KG1 (cell line): Measurements from ENCODE around the gene C19orf38.
"Not testable (repeated sequence)": the region's sequence is repeated elsewhere in the genome, so short reads cannot be mapped to it uniquely, and the experiment has no call there.

Experiments
- DNase-seq: peaks from one replicate; lab custom pipeline; 2025; lab: John Stamatoyannopoulos, UW

C19orf38 gene

DNA sequence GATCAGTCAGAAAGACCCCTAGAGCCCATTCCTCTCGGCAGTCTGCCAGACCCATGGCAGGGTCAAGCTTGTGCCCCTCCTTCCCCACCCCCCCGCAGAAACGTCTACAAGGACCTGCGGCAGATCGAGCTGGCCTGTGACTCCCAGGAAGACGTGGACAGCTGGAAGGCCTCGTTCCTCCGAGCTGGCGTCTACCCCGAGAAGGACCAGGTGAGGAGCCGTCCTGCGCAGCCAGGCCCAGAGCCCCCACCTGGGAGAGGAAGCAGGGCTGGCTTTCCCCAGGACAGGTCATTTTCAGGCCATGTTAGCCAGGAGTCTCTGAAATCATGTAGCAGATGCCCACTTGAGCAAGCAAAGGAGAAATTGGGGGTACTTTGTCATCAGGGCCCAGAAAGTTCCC, 24.5 kb upstream of the C19orf38 start:
- no peak for DNase-seq

DNA sequence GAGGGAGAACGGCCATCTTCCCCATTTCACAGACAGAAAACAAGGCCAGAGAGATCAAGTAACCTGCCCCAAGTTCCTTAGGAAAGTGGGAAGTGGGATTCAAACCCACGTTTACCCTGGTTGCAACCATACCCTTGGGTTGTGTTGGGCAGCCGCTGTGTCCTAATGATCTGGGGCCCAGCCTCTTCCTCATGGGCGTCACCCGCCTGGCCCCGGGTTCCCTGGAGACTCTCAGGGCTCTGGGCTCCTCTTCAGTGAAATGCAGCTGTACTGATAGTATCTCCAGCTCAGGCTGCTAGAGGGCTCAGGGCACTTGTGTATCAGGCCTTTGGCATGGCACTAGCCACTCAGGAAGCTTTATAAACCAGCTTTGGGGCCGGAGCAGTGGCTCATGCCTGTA, 22.0 kb upstream of the C19orf38 start:
- no peak for DNase-seq

- DNase-seq: no peak
Measured at GRCh38 chr19:10826846-10827245, 21.4 kb upstream of the C19orf38 start.

- no peak for DNase-seq
Measured at GRCh38 chr19:10828981-10829821, 19.0 kb upstream of the C19orf38 start.

- DNase-seq: no peak
Measured at GRCh38 chr19:10829967-10830366, 18.2 kb upstream of the C19orf38 start.

GRCh38 chr19:10830370-10830769, 17.8 kb upstream of the C19orf38 start:
- DNase-seq: no peak

DNA sequence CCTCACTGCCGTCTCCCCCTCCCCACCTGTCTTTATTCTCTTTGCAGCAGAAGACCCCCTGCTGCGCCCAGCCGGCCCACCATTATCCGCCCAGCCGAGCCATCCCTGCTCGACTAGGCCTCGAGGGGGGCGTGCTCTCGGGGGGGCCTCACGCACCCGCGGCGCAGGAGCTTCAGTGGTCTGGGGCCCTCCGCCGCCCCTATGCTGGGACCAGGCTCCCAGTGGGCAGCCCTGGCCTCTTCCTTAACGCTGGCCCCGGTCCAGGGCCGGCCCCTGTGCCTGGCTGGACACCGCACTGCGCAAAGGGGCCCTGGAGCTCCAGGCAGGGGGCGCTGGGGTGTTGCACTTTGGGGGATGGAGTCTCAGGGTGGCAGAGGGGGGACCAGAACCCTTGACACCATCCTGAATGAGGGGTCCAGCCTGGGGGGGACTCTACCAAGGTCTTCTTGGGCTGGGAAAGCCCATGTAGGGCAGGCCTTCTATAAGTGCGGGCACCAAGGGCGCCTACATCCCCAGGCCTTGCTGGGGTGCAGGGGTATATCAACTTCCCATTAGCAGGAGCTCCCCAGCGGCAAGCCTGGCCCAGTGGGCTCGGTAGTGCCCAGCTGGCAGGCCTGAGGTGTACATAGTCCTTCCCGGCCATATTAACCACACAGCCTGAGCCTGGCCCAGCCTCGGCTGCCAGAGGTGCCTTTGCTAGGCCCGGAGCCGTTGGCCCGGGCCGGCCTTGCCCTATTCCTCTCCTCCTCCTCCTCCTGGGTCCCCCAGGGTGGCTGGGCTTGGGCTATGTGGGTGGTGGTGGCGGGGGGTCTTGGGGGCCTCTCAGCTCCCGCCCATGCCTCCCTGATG, 17.1 kb upstream of the C19orf38 start:
- DNase-seq: no peak

DNA sequence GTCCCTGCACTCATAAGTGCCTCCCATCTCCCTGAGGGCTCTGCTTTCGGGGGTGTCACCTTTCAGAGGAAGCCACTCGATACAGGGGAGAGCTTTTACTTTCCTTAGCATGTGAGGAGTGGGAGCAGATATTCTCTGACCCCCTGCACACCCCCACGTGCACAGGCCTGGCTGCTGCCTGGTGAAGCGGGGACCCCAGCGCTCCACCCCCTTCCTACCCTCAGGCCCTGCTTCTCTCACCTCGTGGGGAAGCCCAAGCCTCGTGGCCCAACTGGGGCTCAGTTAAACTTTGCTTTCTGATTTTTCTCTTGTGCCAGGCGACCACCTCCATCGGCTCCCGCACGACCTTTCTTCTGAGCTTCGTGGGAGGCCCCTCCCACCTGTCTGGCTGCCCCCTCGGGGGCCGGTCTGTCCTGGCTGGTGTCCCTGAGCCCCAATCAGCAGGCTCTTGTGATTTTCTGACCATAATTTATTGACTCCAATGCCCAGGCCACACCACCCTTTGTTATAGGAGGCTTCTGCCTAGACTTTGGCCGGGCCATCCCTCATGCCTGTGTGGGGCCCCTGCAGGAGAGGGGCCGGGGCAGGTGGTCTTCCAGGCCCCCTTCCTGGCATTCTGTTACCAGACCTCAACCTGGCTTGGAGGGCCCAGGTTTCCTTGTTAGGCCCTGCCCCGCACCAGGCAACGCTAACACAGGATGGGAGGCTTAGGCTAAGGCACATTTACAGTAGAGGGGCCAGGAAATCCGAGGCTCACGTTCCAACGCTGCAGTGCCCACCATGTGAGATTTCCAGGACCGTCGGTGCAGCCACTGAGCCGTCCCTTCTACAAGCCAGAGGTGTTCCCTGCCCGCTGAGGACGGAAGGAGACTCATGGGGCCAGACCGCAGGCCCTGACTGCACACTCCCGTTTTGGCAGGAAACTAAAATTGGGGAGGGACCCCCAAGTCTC, 16.0 kb upstream of the C19orf38 start:
- no peak for DNase-seq

DNA sequence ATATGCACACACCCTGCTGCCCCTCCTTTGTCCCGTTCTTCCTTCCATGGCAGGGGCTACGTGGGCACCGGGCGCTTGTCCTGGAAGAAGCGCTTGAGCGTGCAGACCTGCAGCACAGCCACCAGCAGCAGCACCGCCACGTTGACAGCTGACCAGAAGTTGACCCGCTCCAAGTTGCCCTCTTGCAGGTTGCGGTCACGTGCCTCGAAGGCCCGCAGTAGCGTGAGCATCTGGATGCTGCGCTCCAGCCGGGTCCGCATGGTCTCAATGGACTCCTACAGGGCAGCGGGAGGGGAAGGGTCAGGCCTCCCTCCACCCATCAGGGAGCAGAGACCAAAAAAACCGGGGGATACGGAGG, 15.3 kb upstream of the C19orf38 start:
- no peak for DNase-seq

DNA sequence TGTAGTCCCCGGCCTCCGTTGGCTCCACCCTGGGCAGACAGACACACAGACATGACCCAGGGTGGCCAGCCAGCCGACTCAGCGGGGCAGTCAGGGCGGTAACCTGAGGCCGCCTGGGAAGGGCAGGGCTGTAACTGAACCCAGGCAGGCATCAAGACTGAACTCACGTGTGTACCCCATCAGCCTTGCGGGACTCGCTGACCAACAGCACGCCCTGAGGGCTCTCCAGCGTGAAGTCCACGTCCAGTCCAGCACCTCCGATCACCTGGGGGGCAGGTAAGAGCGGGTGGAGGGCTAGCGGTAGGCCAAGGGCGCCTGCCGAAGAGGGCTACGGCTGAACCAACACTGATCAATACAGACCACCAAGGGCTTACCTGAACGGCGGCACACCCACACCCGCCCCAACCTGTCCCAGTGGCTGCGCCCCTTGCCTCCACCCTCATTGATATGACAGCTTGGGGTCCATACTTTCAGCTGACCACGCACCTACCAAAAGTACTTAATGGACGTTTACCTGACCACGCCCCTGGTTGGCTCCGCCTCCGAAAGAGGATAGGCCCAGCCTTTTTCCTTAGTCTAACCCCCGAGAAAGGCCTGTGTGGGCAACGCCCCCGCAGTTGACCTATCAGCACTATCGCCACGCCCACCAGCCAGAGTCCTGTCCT, 13.0 kb upstream of the C19orf38 start:
- no peak for DNase-seq

- DNase-seq: peak; percentile 96
Measured at GRCh38 chr19:10835754-10836478, 12.3 kb upstream of the C19orf38 start, which contains the start of gene TMED1. TSS of gene TMED1 (minus strand) at chr19:10836212. CDS start at chr19:10836191, 21 bp downstream.

DNA sequence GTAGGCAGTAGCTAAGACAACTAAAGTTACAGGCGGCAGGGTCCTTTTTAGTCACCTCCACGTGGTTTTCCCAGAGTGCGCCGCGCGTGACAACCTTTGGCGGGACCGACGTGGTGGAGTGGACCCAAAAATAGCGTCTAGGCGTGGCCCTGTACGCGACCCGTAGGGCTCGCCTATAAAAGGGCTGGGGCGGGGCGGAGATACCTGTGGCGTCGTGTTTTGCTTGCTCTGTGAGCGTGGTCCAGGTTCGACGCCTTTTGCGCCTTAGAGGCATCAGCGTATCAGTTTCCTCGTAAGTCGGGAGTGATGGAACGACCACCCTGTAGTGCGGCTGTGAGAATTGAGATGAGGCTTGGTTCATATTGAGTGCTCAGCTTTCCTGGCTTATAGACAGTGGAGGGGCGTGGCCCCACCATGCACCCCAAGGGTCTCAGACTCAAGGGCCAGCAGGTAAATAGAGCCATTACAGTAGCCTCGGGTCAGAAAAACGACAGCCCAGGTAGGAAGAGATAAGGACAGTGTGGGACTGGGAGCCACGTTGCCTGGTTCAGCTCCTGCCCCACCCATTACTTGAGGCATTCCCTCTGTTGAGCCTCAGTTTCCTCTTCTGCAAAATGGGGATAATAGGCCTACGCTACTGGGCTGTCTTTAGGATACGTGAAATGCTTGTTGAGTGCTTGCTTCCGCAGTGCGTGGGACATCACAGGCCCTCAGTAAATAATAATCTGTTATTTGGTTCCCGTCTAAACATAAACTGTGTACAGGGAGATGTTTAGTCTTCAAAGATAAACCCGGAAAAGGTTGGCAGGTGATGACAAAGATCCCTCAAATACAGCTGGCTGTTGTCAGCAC, 11.5 kb upstream of the C19orf38 start:
- DNase-seq: no peak

GRCh38 chr19:10837649-10838048, 10.6 kb upstream of the C19orf38 start:
- DNase-seq: not testable (repeated sequence)

DNA sequence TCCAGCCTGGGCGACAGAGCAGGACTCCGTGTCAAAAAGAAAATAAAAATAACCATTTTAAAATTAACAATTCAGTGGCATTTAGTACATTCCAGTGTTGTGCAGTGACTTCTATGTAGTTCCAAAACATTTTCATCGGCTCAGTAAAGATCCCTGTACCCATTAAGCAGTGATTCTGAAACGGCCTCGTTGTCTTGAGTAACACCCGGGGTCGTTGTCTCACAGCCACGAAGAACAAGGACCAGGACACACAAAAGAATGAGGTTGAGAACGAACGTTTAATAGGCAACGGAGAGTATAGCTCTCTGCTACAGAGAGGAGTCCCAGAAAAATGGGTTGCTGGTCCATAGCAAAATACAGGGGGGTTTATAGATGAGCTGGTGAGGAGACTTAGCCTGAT, 9.8 kb upstream of the C19orf38 start:
- no peak for DNase-seq

GRCh38 chr19:10839114-10840050, 8.8 kb upstream of the C19orf38 start:
- DNase-seq: no peak

GRCh38 chr19:10842788-10843187, 5.4 kb upstream of the C19orf38 start:
- no peak for DNase-seq

GRCh38 chr19:10846500-10847202, 1.6 kb upstream of the C19orf38 start:
- no peak for DNase-seq

DNA sequence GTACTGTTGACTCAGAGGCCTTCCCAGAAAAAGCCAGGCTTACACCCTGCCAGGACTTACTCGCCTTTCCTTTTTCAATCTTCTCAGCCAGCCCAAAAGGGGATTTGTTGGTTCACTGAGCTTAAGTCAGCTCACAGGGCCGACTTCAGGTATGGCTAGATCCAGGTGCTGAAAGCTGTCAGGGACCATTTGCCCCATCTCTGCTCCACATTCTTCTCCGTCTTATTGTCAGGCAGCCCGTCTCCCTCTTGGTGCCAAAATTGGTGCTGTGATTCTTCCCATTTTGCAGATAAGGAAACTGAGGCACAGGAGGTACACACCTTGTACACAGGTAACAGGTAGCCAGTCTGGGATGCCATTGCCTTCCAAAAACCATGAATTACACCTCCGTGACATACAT, 2.4 kb downstream of the C19orf38 start:
- no peak for DNase-seq
